ENCODE data around the gene WDFY3. TPM values are rescaled to one million over a fixed set of nuclear protein-coding genes. Genes with fewer than 3 reads are reported as not detected.
"Not testable (repeated sequence)": the region's sequence is repeated elsewhere in the genome, so short reads cannot be mapped to it uniquely, and the experiment has no call there.

WDFY3 gene
- polyA plus RNA-seq, 3 donors = 44.6 to 63.0 (median 61.4) TPM

DNA sequence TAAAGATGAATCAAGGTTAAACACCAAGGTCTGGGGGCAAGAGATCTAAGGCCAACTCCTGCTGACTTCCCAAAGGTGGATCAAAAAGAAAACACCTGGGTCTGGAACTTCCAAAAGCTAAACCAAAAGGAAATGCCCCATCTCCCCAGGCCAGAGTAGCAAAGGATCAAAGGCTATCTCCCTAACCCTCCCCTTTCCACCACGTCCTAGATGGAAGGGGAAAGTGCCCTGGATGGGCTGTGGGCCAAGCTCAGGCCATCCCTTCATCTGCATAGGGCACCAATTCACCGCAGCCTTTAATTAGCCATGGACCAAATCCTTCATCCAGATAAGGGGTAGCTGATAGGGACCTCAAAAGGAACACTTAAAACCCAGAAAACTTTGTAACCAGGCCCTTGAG lies 100.2 kb downstream of the WDFY3 start:
- no peak for DNase-seq

DNA sequence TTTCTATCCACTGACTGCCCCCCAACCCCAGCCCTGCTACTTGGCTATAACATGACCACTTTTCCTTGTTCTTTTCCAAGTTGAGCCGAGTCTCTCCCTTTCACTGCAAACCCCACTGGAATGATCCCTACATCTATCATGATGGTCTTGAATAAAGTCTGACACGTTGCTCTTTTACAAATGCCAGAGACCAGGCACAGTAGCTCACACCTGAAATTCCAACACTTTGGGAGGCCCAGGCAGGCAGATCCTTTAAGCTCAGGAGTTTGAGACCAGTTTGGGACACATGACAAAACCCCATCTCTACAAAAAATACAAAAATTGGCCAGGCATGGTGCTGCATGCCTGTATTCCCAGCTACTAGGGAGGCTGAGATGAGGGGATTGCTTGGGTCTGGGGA lies 100.9 kb downstream of the WDFY3 start:
- DNase-seq = no peak

DNA sequence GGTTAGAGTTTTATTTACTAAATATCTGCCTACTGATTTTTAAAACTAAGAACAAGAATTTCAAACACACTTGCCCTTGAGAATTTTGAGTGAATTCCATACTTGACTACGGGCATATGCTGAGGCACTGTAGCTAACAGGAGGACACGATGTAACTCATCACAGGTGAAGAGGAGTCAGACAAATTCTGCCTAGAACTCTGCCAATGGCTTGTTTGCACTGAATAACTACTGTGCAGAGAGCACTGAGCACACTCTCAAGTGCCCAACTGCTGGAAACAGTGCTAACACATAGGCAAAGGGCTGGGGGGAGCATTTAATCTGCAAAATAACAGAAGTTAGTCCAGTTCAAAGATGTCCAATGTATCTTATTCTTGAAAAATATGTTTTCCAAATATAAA lies 104.4 kb downstream of the WDFY3 start:
- DNase-seq = no peak

DNA sequence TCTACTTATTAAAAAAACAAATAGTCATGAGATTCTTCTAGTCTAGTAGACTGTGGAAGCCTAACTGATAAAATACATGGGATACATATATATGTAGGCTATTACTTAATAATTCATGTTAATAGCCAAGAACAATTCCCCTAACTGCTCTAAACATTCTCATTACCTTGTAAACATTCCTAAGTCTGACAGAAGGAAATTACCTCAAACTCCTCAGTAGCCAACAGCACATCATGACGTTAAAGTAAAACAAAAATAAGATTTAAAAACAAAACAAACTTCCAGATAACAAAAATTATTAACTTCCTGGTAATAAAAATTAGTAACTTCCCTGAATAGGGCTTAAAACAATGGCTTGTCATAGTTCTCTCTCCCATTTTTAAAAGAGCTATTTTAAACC lies 109.2 kb downstream of the WDFY3 start:
- DNase-seq = no peak

DNA sequence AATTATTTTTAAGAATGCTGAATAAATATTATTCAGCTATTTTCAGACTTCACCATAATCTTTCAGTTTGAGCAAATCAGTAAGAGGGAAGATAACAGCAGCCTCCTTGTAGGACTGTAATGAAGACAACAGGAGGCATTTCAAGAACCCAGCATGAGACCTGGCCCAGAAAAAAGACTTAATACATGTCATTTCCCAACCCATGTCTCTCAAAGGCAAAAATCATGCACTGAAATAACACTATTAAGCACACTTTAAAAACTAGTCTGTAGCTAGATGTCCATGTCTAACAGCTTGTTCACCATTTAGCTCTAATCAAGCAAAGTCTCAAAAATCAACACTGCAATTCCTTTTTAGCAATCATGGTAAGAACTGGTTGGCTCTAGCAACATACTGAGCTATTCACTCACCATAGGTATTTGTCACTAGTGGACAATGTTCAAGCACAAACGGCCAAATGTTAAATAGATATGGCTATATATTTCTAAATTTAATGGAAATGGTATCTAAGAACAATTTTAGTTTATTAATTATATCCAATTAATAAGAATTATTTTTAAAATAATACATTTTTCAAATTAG lies 109.9 kb downstream of the WDFY3 start:
- no peak for DNase-seq

DNA sequence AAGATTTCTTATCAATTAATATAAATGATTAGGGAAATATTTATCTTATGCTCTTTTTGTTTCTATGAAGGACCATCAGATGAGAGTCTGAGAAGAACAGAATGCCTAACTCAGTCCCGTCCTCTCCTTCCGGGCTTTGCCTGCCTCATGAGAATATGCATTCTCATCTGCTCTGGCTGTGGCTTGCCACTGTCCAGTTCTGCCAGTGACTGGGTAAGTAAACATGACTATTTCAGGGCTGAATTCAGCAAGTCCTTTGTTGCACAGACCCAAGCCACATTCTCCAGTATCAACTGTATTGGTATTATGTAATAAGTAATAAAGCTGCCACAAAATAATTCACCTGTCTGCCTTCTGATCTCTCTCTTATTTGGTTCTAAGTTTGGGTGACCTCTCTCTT lies 110.7 kb downstream of the WDFY3 start:
- no peak for DNase-seq

DNA sequence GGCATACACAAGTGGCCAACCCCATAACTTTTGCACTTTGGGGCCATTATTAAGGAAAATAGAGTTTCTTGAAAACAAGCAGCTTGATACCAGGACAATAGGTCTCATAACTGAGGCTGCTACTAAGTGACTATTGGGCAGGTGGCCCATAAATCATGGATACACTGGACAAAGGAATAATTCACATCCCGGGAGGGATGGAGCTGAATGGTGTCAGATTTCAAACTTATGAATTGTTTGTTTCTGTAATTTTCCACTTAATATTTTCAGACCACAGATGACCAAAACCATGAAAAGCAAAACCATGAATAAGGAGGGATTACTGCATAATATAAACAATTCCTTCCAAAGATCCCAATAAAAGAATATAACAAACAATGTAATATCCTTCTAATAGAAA lies 114.4 kb downstream of the WDFY3 start:
- DNase-seq = no peak

DNA sequence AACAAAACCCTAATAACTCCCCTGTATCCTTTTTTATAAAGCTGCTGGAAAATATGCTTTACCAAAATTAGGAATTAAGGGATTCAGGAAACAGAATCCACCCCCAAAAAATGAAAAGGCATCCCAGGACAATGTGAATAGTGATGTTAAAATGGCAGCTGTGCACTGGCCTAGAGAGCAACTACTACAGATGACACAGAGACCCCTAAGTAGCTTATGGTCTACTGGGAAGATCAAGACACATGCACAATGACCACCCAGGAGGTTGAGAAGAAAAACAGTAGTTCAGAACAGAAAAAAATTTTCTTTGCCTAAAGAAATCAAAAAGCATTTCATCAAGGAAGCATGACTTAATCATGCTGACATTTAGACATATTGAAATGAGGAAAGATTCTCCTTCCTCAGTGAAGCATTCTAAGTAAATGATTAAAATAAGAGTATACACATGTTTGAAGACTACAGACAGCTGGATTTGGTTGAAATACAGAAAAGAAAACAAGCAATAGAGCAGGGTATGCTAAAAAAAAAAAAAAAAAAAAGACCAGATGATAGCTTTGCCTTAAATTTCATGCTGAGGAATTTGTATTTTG lies 117.3 kb downstream of the WDFY3 start:
- no peak for DNase-seq

DNA sequence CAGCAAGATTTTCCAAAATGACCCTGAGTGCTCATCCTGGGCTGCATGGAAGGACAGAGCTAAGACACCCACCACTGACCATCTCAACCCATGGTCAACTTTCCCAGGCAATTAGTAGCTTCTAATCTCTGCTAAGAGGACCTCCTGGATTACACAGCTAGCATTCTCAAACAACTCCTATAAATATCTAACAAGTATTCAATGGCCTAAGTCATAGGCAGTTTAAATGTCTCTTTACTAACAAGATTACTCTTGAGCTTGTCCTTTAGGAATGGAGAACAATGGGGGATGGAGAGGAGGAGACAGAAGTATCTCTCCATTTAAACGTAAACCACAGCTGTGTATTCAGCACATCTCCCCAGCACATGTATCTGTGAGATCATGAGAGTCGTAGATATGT lies 118.1 kb downstream of the WDFY3 start:
- DNase-seq = no peak

DNA sequence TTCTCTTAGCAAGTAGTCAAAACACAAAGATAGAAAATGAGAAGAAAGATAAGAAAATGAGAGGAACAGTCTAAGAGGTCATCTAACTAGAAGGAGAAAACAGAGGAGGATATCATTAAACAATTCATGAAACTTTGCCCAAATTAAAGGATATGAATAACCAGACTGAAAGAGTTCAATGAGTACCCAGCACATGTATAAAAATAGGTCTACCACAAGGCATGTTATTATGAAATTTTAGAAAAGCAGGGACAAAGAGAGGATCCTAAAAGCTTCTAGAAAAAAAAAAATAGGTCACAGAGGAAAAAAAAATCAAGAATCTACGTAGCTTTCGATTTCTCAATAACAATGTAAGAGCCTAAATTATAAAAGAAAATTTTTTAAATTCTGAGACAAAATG lies 118.5 kb downstream of the WDFY3 start:
- DNase-seq = no peak

DNA sequence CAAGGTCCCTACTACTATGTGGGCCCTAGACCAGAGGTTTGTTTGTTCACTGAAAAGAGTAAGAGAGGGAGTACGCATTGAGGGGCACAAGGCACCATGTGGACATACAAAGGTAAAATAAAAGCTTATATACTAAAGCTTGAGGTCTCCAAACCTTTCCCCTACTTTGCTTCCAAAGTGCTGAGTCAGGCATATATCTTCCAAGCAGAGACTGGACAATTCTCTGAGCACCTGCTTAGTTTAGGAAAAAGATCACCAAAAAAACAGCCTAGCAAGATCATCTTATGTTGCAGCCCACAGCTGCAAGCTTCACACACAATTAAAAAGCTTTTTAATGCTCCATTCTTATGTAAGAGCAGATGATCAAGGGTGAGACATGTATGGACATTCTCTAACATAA lies 119.5 kb downstream of the WDFY3 start:
- DNase-seq = no peak

DNA sequence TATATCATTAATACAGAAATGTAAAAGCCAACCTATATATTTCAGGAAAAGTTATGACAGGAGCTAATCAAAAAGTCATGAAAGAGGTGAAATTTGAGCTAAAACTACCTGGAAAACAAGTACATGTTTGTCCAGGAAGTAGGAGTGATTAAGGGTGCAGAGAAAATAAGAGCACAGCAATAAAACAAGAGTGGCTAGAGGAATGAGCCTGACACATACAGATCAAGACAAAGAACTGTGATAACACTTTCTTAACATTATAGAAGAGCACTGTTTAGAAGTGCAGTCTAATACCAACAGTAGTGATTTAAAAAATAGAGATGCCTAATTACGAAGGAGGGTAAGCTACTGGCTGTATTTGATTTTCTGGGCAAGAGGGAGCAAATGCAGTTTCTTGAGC lies 125.1 kb downstream of the WDFY3 start:
- no peak for DNase-seq

DNA sequence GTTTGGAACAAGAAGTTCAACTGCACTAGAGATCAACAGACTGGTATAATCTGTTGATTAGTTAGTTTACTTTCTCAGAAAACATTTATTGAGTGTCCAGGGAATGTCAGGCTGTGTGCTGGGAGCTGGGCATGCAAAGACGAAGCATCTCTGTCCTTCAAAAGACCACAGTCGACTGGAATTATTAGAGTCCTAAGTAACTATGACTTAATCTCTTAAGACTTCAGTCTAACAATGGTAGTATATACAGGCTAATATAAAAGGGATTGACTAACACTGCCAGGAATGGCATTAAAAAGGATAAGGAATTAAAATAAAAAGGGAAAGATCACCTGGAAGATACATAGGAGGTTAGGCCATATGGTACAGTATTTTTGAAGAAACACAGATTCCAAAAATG lies 128.7 kb downstream of the WDFY3 start:
- no peak for DNase-seq

DNA sequence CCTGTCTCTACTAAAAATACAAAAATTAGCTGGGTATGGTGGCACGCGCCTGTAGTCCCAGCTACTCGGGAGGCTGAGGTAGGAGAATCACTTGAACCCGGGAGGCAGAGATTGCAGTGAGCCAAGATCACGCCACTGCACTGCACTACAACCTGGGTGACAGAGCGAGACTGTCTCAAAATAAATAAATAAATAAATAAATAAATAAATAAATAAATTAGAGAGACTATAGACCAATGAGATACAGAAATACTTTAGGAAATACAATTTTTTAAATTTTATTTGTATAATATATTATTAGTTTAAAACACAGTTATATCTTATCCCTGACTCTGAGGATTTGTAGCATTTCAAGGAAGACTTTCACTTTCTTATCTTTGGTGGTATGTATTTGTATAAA lies 136.9 kb downstream of the WDFY3 start:
- not testable (repeated sequence) for DNase-seq

DNA sequence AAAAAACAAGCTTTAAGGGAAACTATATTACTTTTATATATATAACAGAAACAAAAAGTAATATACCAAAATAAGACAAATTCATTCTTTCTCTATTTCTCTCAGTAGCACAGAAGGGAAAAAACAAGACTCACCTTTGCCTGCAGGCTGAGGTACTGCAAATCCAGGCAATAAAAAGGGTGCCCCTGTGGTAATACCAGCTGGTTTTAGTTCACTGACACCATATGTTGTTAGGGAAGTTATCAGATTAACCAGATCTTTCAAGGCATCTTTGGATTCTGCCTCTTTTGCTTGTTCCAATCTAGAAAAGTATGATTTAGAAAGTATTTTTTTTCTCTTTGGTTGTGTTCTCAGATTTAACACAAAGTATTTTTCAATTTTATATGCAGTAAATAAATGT lies 139.8 kb downstream of the WDFY3 start:
- no peak for DNase-seq

DNA sequence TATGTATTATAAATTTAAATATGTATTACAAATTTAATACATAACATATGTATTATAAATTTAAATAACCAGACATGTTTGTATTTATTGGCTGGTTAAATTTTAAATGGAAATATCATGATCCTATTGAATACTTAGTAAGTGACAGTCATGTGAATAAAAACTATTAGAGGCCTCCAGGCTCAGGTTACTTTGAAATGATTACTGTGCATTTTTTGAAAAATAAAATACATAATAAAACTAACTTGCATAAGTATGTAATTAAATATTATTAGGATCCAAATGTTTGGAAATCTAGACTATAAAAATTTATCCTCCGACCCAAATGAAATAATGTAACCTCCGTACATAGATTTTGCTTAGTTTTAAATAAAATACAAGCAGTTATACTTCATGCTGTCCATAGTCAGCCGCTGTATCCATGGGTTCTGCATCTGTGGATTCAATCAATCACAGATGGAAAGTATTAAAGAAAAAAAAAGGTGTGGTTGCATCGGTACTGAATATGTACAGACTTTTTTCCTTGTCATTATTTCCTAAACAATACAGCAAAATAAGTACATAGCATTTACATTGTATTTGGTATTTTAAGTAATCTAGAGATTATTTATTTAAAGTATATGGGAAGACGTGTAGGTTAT lies 140.7 kb downstream of the WDFY3 start:
- no peak for DNase-seq

DNA sequence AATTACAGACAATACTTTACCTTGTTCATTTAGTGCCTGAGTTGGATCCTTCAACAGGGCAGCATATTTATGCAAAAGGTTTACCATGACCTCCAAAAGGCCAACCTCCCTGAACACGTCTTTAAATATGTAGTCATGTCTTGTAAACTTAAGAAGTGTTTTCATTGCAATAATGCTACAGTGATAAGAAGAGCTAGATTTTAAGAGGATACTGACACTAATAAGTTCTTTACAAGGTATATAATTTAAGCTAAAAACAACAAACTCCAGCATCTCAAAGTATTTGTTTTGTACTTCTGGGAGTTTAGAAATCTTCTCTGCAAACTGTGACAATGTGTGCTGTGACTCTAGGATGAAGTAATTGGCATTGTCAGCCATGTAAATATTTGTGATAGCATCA lies 145.4 kb downstream of the WDFY3 start:
- no peak for DNase-seq

DNA sequence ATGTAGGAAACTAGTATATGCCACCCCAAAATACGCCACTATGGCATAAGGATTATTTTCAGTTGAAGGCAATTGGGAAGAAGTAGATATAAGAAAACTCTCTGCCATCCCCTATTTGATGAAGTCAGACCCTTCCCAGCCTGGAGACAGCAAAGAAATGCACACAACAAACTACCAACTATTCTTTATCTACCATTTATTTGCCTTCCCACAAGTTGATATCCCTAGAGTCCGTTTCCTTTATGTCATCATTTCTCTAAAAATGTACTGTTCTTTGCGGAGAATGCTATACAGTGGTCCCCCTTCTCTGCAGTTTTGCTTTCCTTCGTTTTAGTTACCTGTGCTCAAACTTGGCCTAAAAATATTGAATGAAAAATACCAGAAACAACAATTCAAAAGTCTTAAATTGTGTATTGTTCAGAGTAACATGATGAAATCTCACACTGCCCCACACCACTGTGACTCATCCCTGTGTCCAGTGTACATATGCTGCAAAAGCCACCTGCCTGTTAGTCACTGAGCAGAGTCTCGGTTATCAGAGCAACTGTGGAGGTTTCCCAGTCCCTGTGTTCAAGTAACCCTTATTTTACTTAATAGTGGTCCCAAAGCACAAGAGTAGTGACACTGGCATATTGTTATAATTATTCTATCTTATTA lies 152.3 kb downstream of the WDFY3 start:
- no peak for DNase-seq

DNA sequence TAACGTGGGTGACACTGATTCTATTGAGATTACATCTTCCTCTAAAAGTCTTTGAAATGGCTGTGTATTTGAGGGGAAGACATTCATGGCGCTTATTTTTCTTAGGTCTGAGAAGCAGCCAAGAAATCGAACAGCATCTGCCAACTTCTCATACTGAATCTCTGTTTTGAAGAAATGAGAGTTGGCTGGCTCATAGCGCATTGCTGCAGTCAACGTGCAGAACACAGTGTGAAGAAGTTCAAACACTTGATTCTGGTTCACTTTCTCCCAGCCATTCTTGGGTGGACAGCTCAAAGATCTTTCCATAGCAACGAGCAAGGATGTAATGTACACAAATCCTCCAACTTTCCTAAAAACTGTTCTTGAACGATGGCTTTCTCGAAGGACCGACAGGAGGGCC lies 156.5 kb downstream of the WDFY3 start:
- DNase-seq = no peak

DNA sequence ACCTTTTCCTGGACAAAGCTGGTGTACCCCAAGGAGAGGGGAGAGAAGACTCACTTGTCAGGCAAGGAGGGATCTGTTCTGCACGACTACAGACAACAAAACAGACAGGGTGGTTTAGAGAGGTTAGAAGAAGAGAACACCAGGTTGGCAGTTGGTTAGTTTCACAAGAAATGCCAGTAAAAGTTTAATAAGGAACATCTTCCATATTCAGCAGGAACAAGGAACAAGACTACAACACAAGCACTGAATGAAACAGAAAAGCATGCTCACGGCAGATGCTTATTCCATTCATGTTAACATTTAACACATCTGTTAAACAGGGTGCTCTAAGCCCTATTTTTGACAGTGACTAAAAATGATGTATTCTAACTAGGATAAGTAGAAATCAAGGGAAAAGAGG lies 158.2 kb downstream of the WDFY3 start:
- DNase-seq = no peak

DNA sequence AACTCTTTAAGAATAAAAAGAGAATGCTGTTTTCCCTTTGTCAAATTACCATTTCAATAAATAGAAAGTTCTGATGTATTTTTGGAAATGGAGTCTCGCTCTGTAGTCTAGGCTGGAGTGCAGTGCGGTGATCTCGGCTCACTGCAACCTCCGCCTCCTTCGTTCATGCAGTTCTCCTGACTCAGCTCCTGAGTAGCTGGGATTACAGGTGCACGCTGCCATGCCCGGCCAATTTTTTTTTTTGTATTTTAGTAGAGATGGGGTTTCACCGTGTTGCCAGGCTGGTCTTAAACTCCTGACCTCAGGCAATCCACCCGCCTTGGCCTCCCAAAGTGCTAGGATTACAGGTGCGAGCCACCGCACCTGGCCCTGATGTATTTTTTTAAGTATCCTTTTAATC lies 159.9 kb downstream of the WDFY3 start:
- not testable (repeated sequence) for DNase-seq

DNA sequence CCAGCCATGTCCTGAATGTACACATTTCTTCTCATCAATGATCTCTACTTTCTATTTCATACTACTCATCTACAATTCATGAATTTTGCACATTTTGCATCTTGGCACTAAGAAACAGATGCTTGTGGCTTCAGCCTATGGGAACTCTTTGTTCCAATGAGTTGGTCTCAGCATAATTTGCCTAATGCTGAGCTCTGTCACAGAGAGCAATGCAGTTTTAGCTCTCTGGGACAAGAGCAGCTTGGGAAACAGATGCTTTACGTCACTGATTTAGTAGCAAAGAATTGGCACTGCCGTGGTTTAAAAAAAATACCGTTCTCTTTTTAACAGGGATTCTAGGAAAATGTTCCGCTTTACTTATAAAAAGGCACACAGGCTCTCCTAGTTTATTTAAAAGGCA lies 162.4 kb downstream of the WDFY3 start:
- DNase-seq = peak; percentile 10

DNA sequence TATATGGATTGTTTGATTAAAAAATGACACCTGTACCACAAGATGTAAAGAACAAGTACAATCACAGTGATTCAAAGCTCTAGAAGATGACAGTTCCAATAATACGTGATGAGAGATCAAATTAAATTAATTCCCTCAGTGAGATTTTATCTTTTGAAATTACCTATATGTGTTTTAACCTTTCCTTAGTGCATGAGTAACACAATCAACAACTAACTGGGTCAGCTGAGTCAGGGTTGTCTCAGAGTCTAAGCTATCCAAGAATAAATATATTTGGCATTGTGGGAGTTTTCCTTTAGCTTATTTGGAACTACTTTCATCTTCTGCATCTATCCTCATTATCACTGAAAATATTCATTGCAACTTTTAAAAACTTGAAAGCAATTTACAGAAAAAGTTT lies 162.8 kb downstream of the WDFY3 start:
- DNase-seq = no peak
